Mesendoderm (in vitro differentiated cells): ENCODE data around the gene C2orf68.

ENCODE experiments used
- DNase-seq: peaks from one replicate; pipeline ENCODE4 v3.0.0; 2013
- H2AK5ac ChIP-seq: 2 replicates; pipeline ENCODE4 v1.6.1; 2013; ENCODE audit warnings: low read length, inconsistent platforms
- H2BK120ac ChIP-seq: 2 replicates; pipeline ENCODE4 v1.6.1; 2013; ENCODE audit warnings: low read depth, mild to moderate bottlenecking, low read length, moderate library complexity, mixed read lengths
- H2BK15ac ChIP-seq: replicated peaks from 2 replicates; pipeline ENCODE4 v1.6.1; 2013; ENCODE audit warnings: low read depth, mild to moderate bottlenecking, moderate library complexity
- H2BK5ac ChIP-seq: 2 replicates; pipeline ENCODE4 v1.6.1; 2013; ENCODE audit warnings: low read length, inconsistent platforms
- H3K18ac ChIP-seq: 2 replicates; pipeline ENCODE4 v1.6.1; 2013; ENCODE audit warnings: mild to moderate bottlenecking, low read length, mixed read lengths
- H3K23ac ChIP-seq: one replicate; pipeline ENCODE4 v1.6.1; 2013; ENCODE audit warnings: low read length
- H3K27ac ChIP-seq: 2 replicates; pipeline ENCODE4 v1.5.1; 2013; ENCODE audit warnings: low read depth, mild to moderate bottlenecking, inconsistent platforms, low read length, moderate library complexity
- H3K27me3 ChIP-seq: 2 replicates; pipeline ENCODE4 v1.6.1; 2013; ENCODE audit warnings: low read length, control low read depth, mild to moderate bottlenecking, inconsistent platforms; ENCODE audit not compliant: insufficient read depth, poor library complexity
- H3K36me3 ChIP-seq: 2 replicates; pipeline ENCODE4 v1.6.1; 2013; ENCODE audit warnings: low read length, inconsistent platforms; ENCODE audit not compliant: control insufficient read depth, insufficient read depth
- H3K4ac ChIP-seq: one replicate; pipeline ENCODE4 v1.6.1; 2013; ENCODE audit warnings: low read depth, mild to moderate bottlenecking, low read length, moderate library complexity
- H3K4me1 ChIP-seq: 2 replicates; pipeline ENCODE4 v1.6.1; 2013; ENCODE audit warnings: low read depth, low read length, inconsistent platforms; ENCODE audit not compliant: control insufficient read depth
- H3K4me2 ChIP-seq: 2 replicates; pipeline ENCODE4 v1.6.1; 2013; ENCODE audit warnings: low read length
- H3K4me3 ChIP-seq: 2 replicates; pipeline ENCODE4 v1.5.1; 2013; ENCODE audit warnings: mild to moderate bottlenecking, low read length
- H3K56ac ChIP-seq: one replicate; pipeline ENCODE4 v1.6.1; 2013; ENCODE audit warnings: low read length
- H3K79me1 ChIP-seq: 2 replicates; pipeline ENCODE4 v1.6.1; 2013; ENCODE audit warnings: low read length, inconsistent platforms
- H3K79me2 ChIP-seq: 2 replicates; pipeline ENCODE4 v1.6.1; 2013; ENCODE audit warnings: mild to moderate bottlenecking, low read length; ENCODE audit not compliant: control insufficient read depth, insufficient read depth
- H3K9ac ChIP-seq: 2 replicates; pipeline ENCODE4 v1.6.1; 2013; ENCODE audit warnings: low read length, inconsistent platforms
- H4K5ac ChIP-seq: one replicate; pipeline ENCODE4 v1.6.1; 2013; ENCODE audit warnings: low read length
- H4K8ac ChIP-seq: one replicate; pipeline ENCODE4 v1.6.1; 2013; ENCODE audit warnings: low read depth, mild to moderate bottlenecking, control low read depth, low read length, moderate library complexity
- WGBS: extraction: QIAGEN DNeasy Blood & Tissue Kit; methylation state at CpG from one replicate; pipeline ENCODE4 v1.1.7; 2013; ENCODE audit warnings: low lambda C conversion rate, missing lambda C conversion rate; ENCODE audit not compliant: insufficient coverage; ENCODE audit errors: extremely low coverage; 5-methylcytosine and 5-hydroxymethylcytosine counted together

C2orf68 gene

GRCh38 chr2:85575739-85576138, 36.1 kb downstream of the C2orf68 start:
- Histone ChIP-seq H3K27me3 (peaks cover under 1% of the 10 kb centered on the region), H3K56ac (no peak overlapping the region), H4K8ac (no peak overlapping the region), H2BK120ac (no peak overlapping the region), H3K4me1 (peaks cover 13% of the 10 kb centered on the region), H3K23ac (no peak overlapping the region), H3K36me3 (no peaks in the 10 kb centered on the region), H2BK5ac (no peak overlapping the region), H3K27ac (no peak overlapping the region), H2AK5ac (no peak overlapping the region), H3K4me2 (no peak overlapping the region), H2BK15ac (no peak overlapping the region), H3K79me1 (peaks cover 2% of the 10 kb centered on the region), H4K5ac (no peak overlapping the region), H3K79me2 (peaks cover 7% of the 10 kb centered on the region), H3K9ac (no peak overlapping the region), H3K18ac (no peak overlapping the region), H3K4ac (no peak overlapping the region), H3K4me3 (no peak overlapping the region)
- no peak for DNase-seq
- WGBS: no CpG with 5 or more reads among the region's 8 CpGs

GRCh38 chr2:85566265-85566664, 45.6 kb downstream of the C2orf68 start:
- Histone ChIP-seq H3K79me2 (no peaks in the 10 kb centered on the region), H3K4me2 (no peak overlapping the region), H3K79me1 (no peaks in the 10 kb centered on the region), H3K4ac (no peak overlapping the region), H3K4me1 (no peaks in the 10 kb centered on the region), H3K27me3 (peaks cover 5% of the 10 kb centered on the region), H3K27ac (no peak overlapping the region), H3K4me3 (no peak overlapping the region), H4K8ac (no peak overlapping the region), H2BK120ac (no peak overlapping the region), H2BK15ac (no peak overlapping the region), H2BK5ac (no peak overlapping the region), H3K23ac (no peak overlapping the region), H2AK5ac (no peak overlapping the region), H3K36me3 (no peaks in the 10 kb centered on the region), H3K56ac (no peak overlapping the region), H4K5ac (no peak overlapping the region), H3K18ac (no peak overlapping the region), H3K9ac (no peak overlapping the region)
- WGBS: no CpG with 5 or more reads among the region's 4 CpGs
- no peak for DNase-seq

- DNase-seq: no peak
- H4K8ac ChIP-seq: no peak overlapping the region
- no peak overlapping the region for H3K18ac ChIP-seq
- no peaks in the 10 kb centered on the region for H3K4me1 ChIP-seq
- no peak overlapping the region for H3K27ac ChIP-seq
- no peak overlapping the region for H3K23ac ChIP-seq
- no peak overlapping the region for H2BK15ac ChIP-seq
- H3K79me1 ChIP-seq: peaks cover 3% of the 10 kb centered on the region
- H2BK5ac ChIP-seq: no peak overlapping the region
- H3K56ac ChIP-seq: no peak overlapping the region
- H4K5ac ChIP-seq: no peak overlapping the region
- H3K4me2 ChIP-seq: no peak overlapping the region
- H3K79me2 ChIP-seq: peaks cover 12% of the 10 kb centered on the region
- no peak overlapping the region for H2AK5ac ChIP-seq
- WGBS: no CpG with 5 or more reads among the region's 5 CpGs
- no peak overlapping the region for H3K4me3 ChIP-seq
- H3K27me3 ChIP-seq: no peaks in the 10 kb centered on the region
- no peak overlapping the region for H3K4ac ChIP-seq
- no peaks in the 10 kb centered on the region for H3K36me3 ChIP-seq
- no peak overlapping the region for H2BK120ac ChIP-seq
- no peak overlapping the region for H3K9ac ChIP-seq
Measured at GRCh38 chr2:85564144-85564563, 47.7 kb downstream of the C2orf68 start.

GRCh38 chr2:85561280-85562212, 50.3 kb downstream of the C2orf68 start, which contains the start of gene GGCX:
Gene GGCX (minus strand): TSS chr2:85561493. CDS start chr2:85561428, 65 bp downstream.
- no peak within 1 kb of the TSS for H2AK5ac ChIP-seq
- H2BK15ac ChIP-seq: no peak within 1 kb of the TSS
- H4K5ac ChIP-seq: peak within 1 kb of the TSS; percentile 17
- no peak within 1 kb of the TSS for H2BK120ac ChIP-seq
- H3K4me1 ChIP-seq: no peaks in the 10 kb centered on the region
- peak within 1 kb of the TSS; percentile 89 for H3K9ac ChIP-seq
- peak within 1 kb of the TSS; percentile 30 for H3K27ac ChIP-seq
- peak within 1 kb of the TSS; percentile 94 for H3K4me2 ChIP-seq
- H3K23ac ChIP-seq: peak within 1 kb of the TSS; percentile 75
- H3K79me2 ChIP-seq: peaks cover 18% of the 10 kb centered on the region
- H3K79me1 ChIP-seq: peaks cover 15% of the 10 kb centered on the region
- H3K36me3 ChIP-seq: peaks cover 1% of the 10 kb centered on the region
- no peaks in the 10 kb centered on the region for H3K27me3 ChIP-seq
- H2BK5ac ChIP-seq: peak within 1 kb of the TSS; percentile 13
- peak within 1 kb of the TSS; percentile 94 for H3K56ac ChIP-seq
- H3K4me3 ChIP-seq: peak within 1 kb of the TSS; percentile 66
- H3K4ac ChIP-seq: peak within 1 kb of the TSS; percentile 95
- H4K8ac ChIP-seq: peak within 1 kb of the TSS; percentile 65
- no CpG with 5 or more reads among the region's 64 CpGs for WGBS
- H3K18ac ChIP-seq: peak within 1 kb of the TSS; percentile 94
- DNase-seq: peak; percentile 98

GRCh38 chr2:85560812-85561279, 51.0 kb downstream of the C2orf68 start:
- Histone ChIP-seq H2BK120ac (no peak overlapping the region), H3K79me2 (peaks cover 18% of the 10 kb centered on the region), H2AK5ac (no peak overlapping the region), H4K8ac (no peak overlapping the region), H3K4me1 (no peaks in the 10 kb centered on the region), H3K27ac (no peak overlapping the region), H3K18ac (peak overlapping the region; percentile 77), H4K5ac (no peak overlapping the region), H3K27me3 (no peaks in the 10 kb centered on the region), H2BK5ac (no peak overlapping the region), H2BK15ac (no peak overlapping the region), H3K23ac (no peak overlapping the region), H3K56ac (peak overlapping the region; percentile 78), H3K79me1 (peaks cover 17% of the 10 kb centered on the region), H3K4me3 (peak overlapping the region; percentile 57), H3K4ac (peak overlapping the region; percentile 78), H3K9ac (peak overlapping the region; percentile 70), H3K36me3 (peaks cover 1% of the 10 kb centered on the region), H3K4me2 (peak overlapping the region; percentile 94)
- no CpG with 5 or more reads among the region's 14 CpGs for WGBS
- no peak for DNase-seq
